Islet of Langerhans (tissue), 1 donor: ENCODE results near the gene GATAD2B.

Experiments used
- FAIRE-seq: peaks from one replicate; lab custom pipeline; 2011; peaks lifted over from hg19 to GRCh38; lab: Jason Lieb, UNC

The GATAD2B gene

DNA sequence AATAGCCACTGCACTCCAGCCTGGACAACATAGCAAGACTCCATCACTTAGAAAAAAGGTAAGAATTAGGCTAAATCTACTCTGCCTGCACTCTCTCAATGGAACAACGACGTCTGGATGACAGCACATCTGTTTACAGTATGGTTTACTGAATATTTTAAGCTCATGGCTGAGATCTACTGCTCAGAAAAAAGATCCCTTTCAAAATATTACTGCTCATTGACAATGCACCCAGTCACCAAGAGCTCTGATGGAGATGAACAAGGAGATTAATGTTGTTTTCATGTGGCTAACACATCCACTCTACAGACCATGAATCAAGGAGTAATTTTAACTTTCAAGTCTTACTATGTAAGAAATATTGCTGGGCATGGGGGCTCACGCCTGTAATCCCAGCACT, 89.6 kb downstream of the GATAD2B start:
- FAIRE-seq = no peak

DNA sequence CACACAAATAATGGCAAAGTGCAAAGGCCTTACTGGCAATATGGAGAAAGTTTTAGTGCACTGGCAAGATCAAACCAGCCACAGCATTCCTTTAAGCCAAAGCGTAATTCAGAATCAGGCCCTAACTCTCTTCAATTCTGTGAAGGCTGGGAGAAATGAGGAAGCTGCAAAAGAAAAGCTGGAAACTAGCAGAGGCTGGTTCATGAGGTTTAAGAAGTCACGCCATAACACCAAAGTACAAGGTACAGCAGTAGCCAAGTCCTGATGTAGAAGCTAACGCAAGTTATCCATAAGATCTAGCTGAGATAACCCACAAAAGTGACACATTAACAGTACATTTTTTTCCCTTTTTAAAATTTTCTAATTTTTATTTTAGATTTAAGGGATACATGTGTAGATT, 90.5 kb downstream of the GATAD2B start:
- FAIRE-seq = no peak

DNA sequence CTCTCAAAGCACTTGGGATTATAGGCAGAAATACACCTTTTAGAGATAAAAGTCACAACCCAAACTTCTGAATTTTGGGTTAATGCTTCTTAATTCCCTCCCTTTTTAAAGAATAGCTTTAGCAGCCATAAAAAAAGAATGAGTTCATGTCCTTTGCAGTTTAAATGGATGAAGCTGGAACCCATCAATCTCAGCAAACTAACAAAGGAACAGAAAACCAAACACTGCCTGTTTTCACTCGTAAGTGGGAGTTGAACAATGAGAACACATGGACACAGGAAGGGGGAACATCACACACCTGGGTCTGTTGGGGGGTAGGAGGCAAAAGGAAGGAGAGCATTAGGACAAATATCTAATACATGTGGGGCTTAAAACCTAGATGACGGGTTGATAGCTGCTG, 91.7 kb downstream of the GATAD2B start:
- FAIRE-seq = no peak

DNA sequence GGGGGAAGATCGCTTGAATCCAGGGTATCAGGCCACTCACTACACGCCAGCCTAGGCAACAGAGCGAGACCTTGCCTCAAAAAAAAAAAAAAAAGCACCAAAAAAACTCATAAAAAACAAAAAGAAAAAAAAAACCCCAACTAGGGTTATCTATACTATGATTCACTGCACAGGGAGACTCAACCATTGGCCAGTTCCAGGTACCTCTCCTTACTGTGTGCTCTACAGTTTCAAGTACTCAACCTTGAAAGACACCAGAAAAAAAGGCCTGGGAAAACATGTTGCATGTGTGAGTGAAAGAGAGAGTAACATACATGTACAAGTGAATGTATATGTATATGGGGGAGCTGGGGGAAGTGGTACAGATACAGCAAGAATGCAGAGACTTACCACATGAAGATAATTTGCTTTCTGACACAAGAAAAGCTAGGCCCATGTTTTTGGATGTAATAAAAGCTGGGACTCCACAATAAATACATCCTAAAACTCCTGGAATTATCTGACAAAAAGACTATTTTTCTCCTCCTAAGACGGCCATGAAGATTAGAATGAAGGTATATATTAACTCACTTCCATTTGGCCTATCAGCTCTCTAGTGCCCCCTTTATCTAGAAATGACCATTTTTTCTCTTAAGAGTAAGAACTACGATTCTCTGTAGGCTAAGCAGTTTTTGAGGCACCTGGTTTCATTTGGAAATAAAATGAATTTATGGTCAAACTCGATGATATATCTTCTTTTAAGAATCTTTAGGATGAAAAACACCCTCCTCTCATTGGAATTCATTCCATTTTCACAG, 95.4 kb downstream of the GATAD2B start:
- no peak for FAIRE-seq

DNA sequence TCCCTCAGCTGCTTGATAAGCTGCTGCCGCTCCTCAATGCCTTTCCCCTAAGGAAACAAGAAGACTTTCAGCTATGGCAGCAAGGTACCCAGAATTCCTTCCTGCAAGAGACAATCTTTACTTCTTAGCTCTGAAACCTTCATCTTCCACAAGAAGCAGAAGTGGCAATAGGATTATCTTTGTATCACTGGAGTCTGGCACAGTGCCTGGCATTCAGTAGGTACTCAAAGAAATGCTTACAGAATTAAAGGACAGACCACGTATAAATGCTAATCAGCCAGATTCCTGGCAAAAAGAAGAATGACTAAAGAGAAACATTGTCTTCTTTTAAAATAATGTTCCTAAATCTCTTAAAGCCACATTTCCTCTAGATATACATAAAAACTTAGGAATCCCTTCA, 103.9 kb downstream of the GATAD2B start:
- FAIRE-seq = no peak

DNA sequence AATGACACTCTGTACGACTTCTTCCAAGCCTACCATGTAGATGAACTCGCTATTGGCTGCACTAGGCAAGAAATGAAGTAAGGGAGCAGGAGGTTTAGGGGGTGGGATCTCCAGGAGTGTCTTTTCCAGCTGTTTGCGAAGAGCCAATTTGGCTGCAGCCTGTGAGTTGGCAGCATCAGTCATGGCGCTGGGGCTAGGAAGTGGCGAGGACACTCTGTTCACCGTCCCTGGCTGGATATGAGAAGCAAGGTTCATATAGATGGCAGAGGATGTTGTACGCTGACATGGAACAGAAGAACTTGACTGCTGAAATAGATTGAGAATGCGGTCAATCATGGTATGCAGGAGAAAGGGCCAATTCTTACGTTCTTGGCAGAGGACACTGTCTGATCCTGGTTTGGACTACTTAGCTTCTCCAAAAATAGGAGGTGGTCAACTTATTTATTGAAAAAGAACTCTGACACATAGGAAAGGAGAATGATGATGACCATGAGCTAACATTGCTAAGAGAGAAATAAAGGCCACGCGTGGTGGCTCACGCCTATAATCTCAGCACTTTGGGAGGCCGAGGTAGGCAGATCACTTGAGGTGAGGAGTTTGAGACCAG, 106.4 kb downstream of the GATAD2B start:
- FAIRE-seq = no peak

DNA sequence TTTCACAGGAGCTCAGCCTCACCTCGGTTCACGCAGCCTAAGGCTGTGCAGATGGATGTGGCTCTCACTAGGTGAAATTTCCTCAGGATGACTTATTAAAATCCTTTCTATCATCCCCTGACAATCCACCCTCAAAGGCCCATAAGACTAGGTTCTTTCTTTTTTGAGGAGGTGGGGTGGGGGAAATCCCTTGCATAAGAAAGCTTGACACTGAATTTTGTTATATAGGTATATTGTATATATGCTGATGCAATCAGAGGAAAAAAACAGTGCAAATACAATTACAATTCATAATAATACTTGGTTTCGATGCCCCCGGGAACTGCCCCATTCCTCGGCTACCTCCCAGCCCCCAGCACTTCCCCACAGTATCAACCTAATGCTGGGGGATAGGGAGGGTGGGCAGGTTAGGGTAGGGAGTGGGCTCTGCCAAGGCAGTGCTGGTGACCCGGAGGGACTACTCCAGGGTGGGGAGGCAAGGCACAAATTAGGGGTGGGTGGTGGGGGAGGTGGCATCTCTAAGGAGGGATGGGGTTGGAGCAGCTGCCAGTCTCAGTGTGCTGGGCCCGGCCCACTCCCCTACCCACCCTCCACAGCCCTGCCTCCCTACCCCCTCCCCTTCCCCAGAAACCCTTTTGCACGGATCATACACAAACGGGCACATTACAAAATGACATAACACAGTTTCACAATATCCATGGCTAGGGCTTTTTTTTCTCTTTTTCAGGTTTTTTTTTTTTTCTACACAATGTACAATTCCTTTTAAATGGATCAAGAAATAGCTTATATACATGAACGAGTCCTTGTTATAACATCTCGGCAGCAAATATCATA, 116.7 kb downstream of the GATAD2B start:
- no peak for FAIRE-seq

DNA sequence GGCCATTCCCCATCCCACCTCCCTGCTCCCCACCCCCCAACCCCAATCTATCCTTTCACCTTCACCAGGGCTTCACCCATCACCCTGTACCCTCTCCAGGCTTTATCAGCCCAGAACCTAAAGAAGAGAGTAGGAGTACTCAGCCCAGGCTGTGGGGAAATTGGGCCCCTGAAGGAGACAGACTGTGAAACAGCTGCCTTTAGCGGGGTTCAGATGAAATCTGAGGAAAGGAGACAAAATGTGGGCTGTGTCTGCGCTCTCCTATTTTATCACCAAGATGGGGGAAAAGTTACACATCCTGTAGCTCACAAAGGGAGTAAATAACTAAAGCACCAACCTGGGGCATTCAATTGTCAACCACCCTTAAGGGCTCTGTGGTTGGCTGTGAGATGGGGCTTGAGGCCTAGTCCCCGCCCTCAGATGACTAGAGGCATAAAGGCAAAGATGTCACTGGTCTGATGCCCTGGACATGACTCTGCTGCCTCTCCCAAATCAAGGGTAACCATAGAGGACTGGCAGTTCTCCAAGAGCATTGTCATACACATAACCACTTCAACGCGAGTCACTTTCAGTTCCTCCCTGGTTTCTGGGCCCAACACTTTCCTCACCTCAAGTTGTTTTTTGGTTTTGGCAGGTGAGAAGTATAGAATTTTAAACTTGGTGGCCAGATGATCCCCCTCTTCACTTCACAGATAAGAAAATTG, 117.6 kb downstream of the GATAD2B start:
- FAIRE-seq = no peak

DNA sequence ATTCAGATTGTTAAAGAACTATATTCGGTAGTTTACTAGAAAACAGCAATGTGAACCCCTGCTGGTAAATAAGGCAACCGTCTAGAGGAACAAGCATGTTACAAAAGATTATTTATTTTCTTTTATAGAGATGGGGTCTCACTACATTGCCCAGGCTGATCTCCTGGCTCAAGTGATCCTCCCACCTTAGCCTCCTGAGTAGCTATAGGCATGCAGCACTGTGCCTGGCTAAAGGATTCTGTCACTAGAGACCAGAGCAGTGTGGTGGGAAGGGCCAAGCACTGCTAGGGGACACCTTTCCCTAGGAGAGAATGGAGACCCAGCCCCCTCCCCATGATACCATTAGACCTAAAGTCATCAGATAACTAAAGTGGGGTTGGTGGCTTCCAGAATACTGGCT, 118.7 kb downstream of the GATAD2B start:
- no peak for FAIRE-seq

DNA sequence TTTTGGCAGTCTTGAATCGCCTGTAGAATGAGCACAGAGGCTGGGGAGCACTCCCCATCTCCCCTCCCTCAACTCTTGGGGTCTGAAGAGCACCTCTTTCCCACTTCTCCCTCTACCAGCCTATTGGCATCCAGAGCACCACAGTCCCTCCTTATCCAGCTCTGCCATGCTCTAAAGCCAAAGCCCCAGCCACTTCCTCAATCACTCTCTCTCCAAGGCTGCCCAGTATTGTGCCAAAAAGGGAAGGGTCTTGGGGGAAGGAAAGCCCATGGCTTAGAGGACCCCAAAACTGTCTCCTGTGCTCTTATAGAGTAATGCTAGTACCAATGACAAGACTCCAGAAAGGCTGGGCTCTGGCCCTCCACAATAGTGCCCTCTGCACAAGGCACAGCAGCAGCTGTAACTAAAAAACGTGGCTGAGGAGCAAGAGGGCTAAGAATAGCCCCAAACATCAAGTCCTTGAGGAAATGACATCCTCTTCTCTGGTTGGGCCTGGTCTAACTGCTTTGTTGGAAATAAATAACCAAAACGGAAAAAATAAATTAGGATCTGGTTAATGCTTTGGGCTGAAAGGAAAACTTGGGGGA, 119.2 kb downstream of the GATAD2B start:
- no peak for FAIRE-seq

DNA sequence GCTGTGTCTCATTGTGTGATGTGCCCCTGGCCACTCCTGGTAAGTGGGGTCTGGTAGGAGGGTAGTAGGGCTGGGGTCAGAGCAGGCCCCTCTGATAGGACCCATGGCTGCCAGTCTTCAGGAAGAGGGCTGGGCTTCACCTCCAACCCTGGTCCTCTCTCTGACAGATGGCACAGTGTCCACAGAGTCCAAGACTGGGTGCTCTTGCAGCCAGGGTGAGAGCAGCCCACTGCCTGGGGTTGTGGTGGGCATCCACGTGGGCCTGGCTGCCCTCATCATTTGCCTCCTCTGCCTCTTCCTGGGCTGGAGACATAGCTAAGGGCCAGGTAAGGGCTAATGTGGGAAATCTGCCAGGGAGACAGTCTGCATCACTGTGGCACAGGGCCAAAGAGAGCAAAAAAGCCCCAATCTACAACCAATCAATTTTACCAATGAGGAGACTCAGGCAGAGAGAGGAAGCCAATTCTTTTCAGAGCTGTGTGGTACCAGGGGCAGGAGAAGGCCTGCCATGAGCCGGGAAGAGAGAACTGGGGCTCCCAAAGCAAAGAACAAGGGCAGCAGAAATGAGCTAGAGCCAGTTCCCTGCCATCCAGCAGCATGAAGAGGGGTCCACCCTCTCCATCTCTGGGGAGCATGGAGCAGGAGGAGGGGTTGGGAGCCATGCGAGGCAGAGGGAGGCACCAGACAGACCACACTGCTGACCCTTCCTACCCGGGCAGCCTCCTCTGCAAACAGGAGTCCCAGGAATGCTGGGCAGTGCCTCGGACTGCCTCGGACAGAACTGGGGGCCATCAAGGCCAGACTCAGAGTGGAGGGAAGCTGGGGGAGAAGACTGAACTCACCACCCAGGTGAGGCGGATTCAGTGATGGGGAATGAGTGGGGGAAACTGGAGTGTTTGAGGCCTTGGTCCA, 120.7 kb downstream of the GATAD2B start:
- FAIRE-seq = no peak

DNA sequence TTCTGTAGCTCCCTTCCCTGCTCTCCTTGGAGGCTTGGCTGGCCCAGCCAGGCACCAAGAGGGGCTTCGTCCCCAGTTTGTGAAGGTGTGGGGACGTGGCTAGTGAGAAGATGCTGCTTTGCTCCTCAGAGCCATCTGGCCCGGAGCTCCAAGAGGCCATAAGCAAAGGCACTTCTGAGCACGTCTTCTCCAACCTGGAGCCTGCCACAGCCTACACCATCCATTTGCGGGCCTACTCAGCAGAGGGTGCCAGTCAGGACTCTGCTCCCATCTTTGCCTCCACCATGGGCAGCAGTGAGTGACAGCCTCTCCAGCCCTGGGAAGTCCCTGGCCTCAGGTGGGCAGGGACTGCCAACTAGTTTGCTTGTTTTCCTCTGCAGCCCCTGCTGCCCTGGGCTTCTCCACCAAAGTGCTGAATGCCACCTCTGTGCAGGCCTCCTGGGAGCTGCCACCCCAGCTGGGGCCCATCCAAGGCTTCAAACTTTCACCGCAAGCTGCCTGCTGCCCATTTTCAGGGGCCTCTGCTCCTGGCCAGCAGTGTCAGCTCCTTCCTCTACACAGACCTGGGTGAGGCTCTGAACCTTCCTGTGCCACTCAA, 121.6 kb downstream of the GATAD2B start:
- no peak for FAIRE-seq

DNA sequence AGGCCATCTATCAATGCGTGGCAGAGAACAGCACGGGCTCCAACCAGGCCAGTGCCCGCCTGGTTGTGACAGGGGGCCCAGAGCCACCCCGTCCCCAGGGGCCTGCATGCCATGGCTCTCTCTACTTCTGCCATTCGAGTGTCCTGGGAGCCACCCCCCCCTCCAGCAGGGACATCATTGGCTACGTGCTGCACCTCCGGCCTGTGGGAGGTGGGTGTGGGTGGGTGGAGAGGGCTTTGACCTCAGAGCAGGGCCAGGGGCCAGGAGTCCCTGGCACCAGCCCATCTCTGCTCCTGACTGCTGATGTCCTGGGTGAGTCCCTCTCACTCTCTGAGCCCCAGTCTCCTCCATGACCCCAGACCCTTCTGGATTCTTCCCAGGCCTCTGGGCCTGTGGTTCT, 122.3 kb downstream of the GATAD2B start:
- FAIRE-seq = no peak

DNA sequence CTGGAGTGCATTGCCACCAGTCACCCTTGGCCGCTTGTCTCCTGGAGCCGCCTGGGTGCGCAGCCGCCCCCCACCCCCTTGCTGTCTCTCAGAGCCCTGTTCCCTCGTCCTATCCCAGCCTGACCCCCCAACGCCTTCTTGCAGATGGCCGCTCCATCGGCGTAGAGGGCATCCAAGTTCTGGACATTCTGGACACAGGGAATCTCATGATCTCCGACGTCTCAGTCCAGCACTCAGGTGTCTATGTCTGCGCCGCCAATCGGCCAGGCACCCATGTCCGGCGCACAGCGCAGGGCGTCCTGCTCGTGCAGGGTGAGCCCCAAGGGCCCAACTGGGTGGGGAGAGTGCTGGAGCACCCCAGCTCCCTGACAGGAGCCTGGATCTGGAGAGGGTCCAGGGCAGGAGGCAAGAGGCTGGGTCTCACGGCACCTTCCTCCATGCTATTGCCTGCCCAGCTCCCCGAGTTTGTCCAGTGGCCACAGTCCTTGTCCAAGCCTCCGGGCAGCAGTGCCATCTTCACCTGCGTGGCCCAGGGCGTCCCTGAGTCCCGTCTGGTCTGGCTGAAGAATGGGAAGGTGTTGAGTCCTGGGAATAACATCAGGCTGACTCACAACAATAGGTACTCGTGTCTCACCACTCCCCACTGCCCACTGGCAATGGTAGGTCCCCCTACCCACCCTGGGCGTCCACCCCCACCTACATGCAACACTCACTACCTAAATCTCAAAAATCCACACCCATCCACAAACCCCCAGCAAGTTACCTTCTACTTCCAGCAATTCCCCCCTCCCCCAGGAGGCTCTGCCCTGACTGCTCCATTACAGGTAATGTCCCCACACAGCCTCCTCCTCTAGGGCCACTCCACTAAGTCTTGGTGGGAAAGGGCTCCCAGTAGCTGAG, 123.0 kb downstream of the GATAD2B start:
- FAIRE-seq = no peak

DNA sequence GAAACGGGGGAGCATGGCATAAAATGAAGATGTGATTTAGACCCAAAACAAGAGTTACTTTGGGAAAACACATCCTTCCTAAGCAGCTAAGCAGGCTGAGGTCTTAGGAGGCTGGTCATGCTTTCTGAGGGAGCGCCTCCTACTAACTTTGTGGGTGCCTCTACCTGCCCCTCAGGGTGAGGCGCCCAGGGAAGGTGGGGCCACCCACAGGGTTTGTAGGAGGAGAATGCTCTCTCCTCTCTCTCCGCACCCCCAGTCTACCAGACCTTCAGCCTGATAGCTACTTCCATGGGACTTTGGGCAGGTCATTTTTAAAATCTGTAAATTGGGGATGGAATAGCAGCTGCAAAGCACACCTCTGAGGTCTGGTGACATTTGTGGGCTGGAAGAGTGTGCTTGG, 123.8 kb downstream of the GATAD2B start:
- FAIRE-seq = no peak

DNA sequence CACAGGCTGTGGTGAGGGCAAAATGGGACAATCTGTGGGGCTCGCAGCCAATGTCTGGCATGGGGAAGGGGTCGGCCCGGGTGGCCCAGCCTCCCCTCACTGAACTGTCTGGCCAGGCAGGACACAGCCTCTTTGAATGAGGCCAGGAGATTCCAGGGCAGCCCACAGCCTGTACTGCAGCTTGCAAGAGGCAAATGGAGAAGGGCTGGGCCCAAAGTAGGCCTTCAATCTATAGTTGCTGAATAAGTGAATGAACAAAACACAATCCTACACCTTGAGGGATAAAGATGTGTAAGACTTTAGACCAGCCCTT, 124.3 kb downstream of the GATAD2B start:
- FAIRE-seq = no peak

DNA sequence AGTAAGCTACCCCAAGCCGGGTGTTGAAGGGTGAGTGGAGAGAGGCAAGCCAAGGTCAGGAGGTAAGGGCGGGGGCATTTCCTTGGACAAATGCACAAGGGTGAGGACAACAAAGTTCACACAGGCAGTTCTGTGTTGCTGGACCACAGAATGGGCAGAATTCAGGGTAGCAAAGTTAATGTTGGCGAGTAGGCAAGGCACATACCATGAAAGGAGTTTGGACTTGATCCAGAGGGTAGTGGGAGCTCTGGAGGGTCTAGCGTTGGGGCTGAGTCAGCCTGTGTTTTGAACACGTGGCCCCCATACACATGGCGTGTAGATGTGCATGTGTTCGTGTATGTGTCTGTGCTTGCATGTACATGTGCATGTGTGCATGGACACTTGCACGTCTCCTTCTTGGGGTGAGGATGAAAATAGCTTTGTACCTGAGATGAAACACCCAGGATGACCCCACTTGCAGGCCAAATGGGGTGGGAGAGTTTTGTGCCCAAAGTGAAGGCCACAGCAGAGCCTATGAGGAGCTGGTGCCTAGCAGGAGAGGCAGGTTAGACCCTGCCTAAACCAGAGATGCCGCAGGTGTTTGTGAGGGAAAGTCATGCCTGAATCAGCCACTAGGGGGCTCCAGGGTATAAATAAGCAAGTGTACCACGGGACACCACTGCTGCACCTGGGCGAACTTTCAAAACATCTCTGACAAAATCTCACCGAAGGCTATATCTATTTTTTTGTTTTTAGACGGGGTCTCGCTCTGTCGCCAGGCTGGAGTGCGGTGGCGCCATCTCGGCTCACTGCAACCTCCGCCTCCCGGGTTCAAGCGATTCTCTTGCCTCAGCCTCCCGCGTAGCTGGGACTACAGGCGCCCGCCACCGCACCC, 125.7 kb downstream of the GATAD2B start:
- no peak for FAIRE-seq

DNA sequence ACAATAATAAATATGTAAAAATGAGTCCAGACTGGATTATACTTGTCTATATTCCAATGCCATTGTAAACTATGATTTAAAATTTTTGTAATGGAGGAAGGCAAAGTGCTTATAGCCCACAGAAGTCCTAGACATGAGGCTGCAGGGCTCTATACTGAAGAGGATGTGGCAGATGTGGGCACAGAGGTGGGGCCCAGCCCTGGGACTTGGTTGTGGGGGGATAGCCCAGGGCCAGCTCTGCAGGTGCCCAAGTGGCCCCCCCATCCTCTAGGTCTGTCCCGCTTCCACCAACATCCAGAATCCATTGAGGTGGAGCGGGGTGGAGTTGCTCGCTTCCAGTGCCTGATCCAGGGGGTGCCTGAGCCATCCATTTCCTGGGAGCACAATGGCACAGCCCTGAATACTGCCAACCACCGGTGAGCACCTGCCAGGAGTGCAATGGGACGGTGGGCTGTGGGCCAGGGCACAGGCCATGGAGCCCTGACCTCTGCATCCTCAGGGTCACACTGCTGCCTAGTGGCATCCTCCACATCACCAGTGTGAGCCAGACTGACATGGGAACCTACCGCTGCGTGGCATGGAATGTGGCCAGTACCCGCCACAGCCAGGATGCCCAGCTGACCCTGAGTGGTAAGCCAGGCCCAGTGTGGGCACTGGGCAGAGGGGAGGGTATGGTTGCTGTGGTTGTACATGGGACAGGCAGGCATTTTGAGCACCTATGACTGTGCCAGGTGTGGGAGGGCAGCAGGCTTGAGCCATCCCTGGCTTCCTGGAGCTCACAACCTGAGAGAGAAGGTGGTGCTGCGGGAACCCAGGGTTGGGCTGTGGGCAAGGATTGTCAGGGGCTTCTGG, 126.6 kb downstream of the GATAD2B start:
- no peak for FAIRE-seq
